K562 (cell line): ENCODE measurements around the gene FBXO44. TPM values are rescaled to one million over a fixed set of nuclear protein-coding genes. Genes with fewer than 3 reads are reported as not detected.

ENCODE experiments used
- ATAC-seq: fragments of 200-7000 bp; cut with Tn5 transposase; 3 replicates; pipeline ENCODE4 v1.9.1; 2020; ENCODE audit warnings: moderate library complexity
- BruUV-seq: library from RNA; stranded (reverse); fragments of 400-500 nt; replicated peaks from 2 replicates; lab custom pipeline; 2021; lab: Mats Ljungman, UMichigan
- CTCF ChIA-PET: fragments of 300-600 bp; formaldehyde crosslinking; extraction: SDS; loops from one replicate; lab custom pipeline; 2021; ENCODE audit warnings: low intra/inter-chr PET ratio; lab: Yijun Ruan, JAX
- POLR2A ChIA-PET: fragments of 300-600, 350-650 bp; sonication (Branson Sonifier 250); formaldehyde crosslinking; extraction: SDS; loops from one replicate; lab custom pipeline; 2021; ENCODE audit warnings: antibody characterized with exemption, inconsistent platforms; lab: Yijun Ruan, JAX
- DNase-seq, 4 experiments: peaks; one replicate each; pipeline versions ENCODE4 v3.0.0 to v3.0.0-alpha.2; 2011 to 2018; ENCODE audit warnings: low spot score in 3 of 4, mixed read lengths in 3 of 4; ENCODE audit errors: extremely low read depth in 1 of 4
- FAIRE-seq: peaks from 2 replicates; lab custom pipeline; 2011; peaks lifted over from hg19 to GRCh38; lab: Jason Lieb, UNC
- H2AFZ ChIP-seq: 2 replicates; pipeline ENCODE4 v1.6.0; 2011; ENCODE audit warnings: low read depth, low read length, control low read depth, inconsistent platforms
- H3K27ac ChIP-seq: fragments of 200-600 bp; 3 replicates; pipeline ENCODE4 v1.8.0; 2011; ENCODE audit warnings: low read depth, mild to moderate bottlenecking, control low read depth, inconsistent platforms, low read length, moderate library complexity, mixed read lengths; ENCODE audit errors: extremely low read depth
- H3K27me3 ChIP-seq, 2 experiments: fragments of 300-600 bp in 1 of 2; 2 replicates in 1 of 2; 3 replicates in 1 of 2; pipeline versions ENCODE4 v1.6.0 to v1.8.0; 2011; ENCODE audit warnings: inconsistent platforms in 2 of 2, low read length in 2 of 2, mild to moderate bottlenecking in 1 of 2, mixed read lengths in 1 of 2, moderate library complexity in 1 of 2; ENCODE audit not compliant: control insufficient read depth in 2 of 2, insufficient read depth in 2 of 2
- H3K36me3 ChIP-seq: fragments of 300-600 bp; 3 replicates; pipeline ENCODE4 v1.8.0; 2011; ENCODE audit warnings: mild to moderate bottlenecking, low read length, inconsistent platforms; ENCODE audit not compliant: control insufficient read depth, insufficient read depth
- H3K4me1 ChIP-seq, 2 experiments: fragments of 200-600 bp in 1 of 2; replicated peaks in 1 of 2; 2 replicates in 1 of 2; 3 replicates in 1 of 2; pipeline versions ENCODE4 v1.5.1 to v1.8.0; 2011; ENCODE audit warnings: inconsistent platforms in 2 of 2, low read length in 2 of 2, mild to moderate bottlenecking in 1 of 2, mixed read lengths in 1 of 2, moderate library complexity in 1 of 2; ENCODE audit not compliant: control insufficient read depth in 2 of 2, insufficient read depth in 2 of 2
- H3K4me2 ChIP-seq: 2 replicates; pipeline ENCODE4 v1.6.1; 2011; ENCODE audit warnings: low read length, control low read depth, inconsistent platforms, mixed read lengths; ENCODE audit not compliant: insufficient read depth
- H3K4me3 ChIP-seq: fragments of 200-600 bp; sonication (generic), shearing (Covaris generic); 2 replicates; pipeline ENCODE4 v1.5.1; 2016; ENCODE audit warnings: control low read depth, inconsistent platforms
- H3K79me2 ChIP-seq: fragments of 200-600 bp; 3 replicates; pipeline ENCODE4 v1.8.0; 2011; ENCODE audit warnings: low read length, inconsistent platforms; ENCODE audit not compliant: control insufficient read depth, insufficient read depth
- H3K9ac ChIP-seq, 2 experiments: 2 replicates each; pipeline versions ENCODE4 v1.6.0 to v1.6.1; 2011; ENCODE audit warnings: low read depth in 2 of 2, low read length in 2 of 2, control low read depth in 1 of 2, inconsistent platforms in 1 of 2, mild to moderate bottlenecking in 1 of 2, mixed read lengths in 1 of 2; ENCODE audit not compliant: insufficient read depth in 1 of 2
- H3K9me1 ChIP-seq: one replicate; pipeline ENCODE4 v1.6.0; 2011; ENCODE audit warnings: inconsistent platforms, mild to moderate bottlenecking, low read length, moderate library complexity; ENCODE audit not compliant: control insufficient read depth, insufficient read depth
- H3K9me3 ChIP-seq: replicated peaks from 2 replicates; pipeline ENCODE4 v1.5.1; 2011; ENCODE audit warnings: low read depth, low read length, inconsistent platforms; ENCODE audit not compliant: control insufficient read depth, insufficient read depth
- H4K20me1 ChIP-seq: replicated peaks from 2 replicates; pipeline ENCODE4 v1.6.1; 2011; ENCODE audit warnings: low read length, inconsistent platforms, mixed read lengths; ENCODE audit not compliant: control insufficient read depth, insufficient read depth
- ESRRB ChIP-seq: fragments of 250-450 bp; sonication (Bioruptor Pico); IDR thresholded peaks from 2 replicates; pipeline ENCODE4 v1.5.0; 2020; ENCODE audit warnings: mild to moderate bottlenecking, moderate library complexity, borderline replicate concordance
- FOXK1 ChIP-seq: sonication (generic); formaldehyde crosslinking; IDR thresholded peaks from 2 replicates; pipeline ENCODE4 v1.8.0; 2022; ENCODE audit warnings: missing genetic modification reagents, mild to moderate bottlenecking, borderline replicate concordance
- HIVEP1 ChIP-seq: fragments of 250-450 bp; sonication (Bioruptor Pico); IDR thresholded peaks from 2 replicates; pipeline ENCODE4 v1.4.0; 2020; ENCODE audit warnings: mild to moderate bottlenecking
- KLF13 ChIP-seq: fragments of 450-650 bp; IDR thresholded peaks from 2 replicates; pipeline ENCODE4 v1.6.1; 2016; ENCODE audit warnings: missing genetic modification characterization, low read depth, mild to moderate bottlenecking, missing compliant biosample characterization, moderate library complexity, borderline replicate concordance
- MEF2D ChIP-seq: conservative IDR thresholded peaks from 2 replicates; pipeline ENCODE4 v1.6.1; 2016; ENCODE audit warnings: low read depth, missing genetic modification characterization, missing compliant biosample characterization
- NR4A1 ChIP-seq, 2 experiments: fragments of 250-450 bp in 1 of 2; fragments of 450-650 bp in 1 of 2; sonication (Bioruptor Pico) in 1 of 2; IDR thresholded peaks; 2 replicates each; pipeline versions ENCODE4 v1.4.0 to v1.6.1; 2016 to 2020; ENCODE audit warnings: mild to moderate bottlenecking in 2 of 2, missing compliant biosample characterization in 1 of 2, missing genetic modification characterization in 1 of 2, moderate library complexity in 1 of 2
- PTRF ChIP-seq: fragments of 450-650 bp; IDR thresholded peaks from 2 replicates; pipeline ENCODE4 v1.6.1; 2016; ENCODE audit warnings: mild to moderate bottlenecking, missing genetic modification characterization, missing compliant biosample characterization
- PTTG1 ChIP-seq: fragments of 450-650 bp; IDR thresholded peaks from 2 replicates; pipeline ENCODE4 v1.6.1; 2016; ENCODE audit warnings: low read depth, mild to moderate bottlenecking, missing genetic modification characterization, missing compliant biosample characterization
- RB1 ChIP-seq: fragments of 450-650 bp; IDR thresholded peaks from 2 replicates; pipeline ENCODE4 v1.6.1; 2017; ENCODE audit warnings: low read depth, mild to moderate bottlenecking
- TEAD2 ChIP-seq: fragments of 450-650 bp; IDR thresholded peaks from 2 replicates; pipeline ENCODE4 v1.6.1; 2016; ENCODE audit warnings: missing genetic modification characterization, control low read depth, missing compliant biosample characterization
- ZBTB1 ChIP-seq: sonication (generic); formaldehyde crosslinking; IDR thresholded peaks from 2 replicates; pipeline ENCODE4 v1.8.1; 2023; ENCODE audit warnings: missing genetic modification reagents, low read depth, mild to moderate bottlenecking, borderline replicate concordance
- ZNF592 ChIP-seq: fragments of 450-650 bp; IDR thresholded peaks from 2 replicates; pipeline ENCODE4 v1.6.1; 2017; ENCODE audit warnings: antibody characterized with exemption, mild to moderate bottlenecking
- ZNF639 ChIP-seq, 2 experiments: fragments of 200-800 bp in 1 of 2; sonication (Bioruptor generic) in 1 of 2; sonication (generic) in 1 of 2; formaldehyde crosslinking in 1 of 2; IDR thresholded peaks in 1 of 2; conservative IDR thresholded peaks in 1 of 2; 2 replicates each; pipeline versions ENCODE4 v1.5.0 to v1.6.1; 2016 to 2020; ENCODE audit warnings: missing compliant biosample characterization in 1 of 2, missing genetic modification characterization in 1 of 2, missing genetic modification reagents in 1 of 2
- ZNF644 ChIP-seq: fragments of 200-800 bp; sonication (Bioruptor generic); IDR thresholded peaks from 2 replicates; pipeline ENCODE4 v1.6.1; 2016; ENCODE audit warnings: low read depth, missing genetic modification characterization, missing compliant biosample characterization
- ZNF766 ChIP-seq: fragments of 200-800 bp; sonication (Bioruptor generic); conservative IDR thresholded peaks from 2 replicates; pipeline ENCODE4 v1.6.1; 2016; ENCODE audit warnings: missing genetic modification characterization, missing compliant biosample characterization
- WGBS: fragments of 100-300 bp; shearing (Covaris generic); methylation state at CpG from one replicate; pipeline ENCODE4 v1.1.6; 2016; ENCODE audit warnings: low coverage, mixed read lengths; ENCODE audit not compliant: insufficient coverage; ENCODE audit errors: missing lambda C conversion rate; 5-methylcytosine and 5-hydroxymethylcytosine counted together
- in situ Hi-C: fragments of 300-500 bp; cut with MboI; formaldehyde crosslinking; loops from 4 replicates; pipeline ENCODE4 v1.15.0; 2018; ENCODE audit warnings: inconsistent platforms, mixed read lengths
- intact Hi-C: fragments of 100-400 bp; cut with micrococcal nuclease; formaldehyde crosslinking; loops from 2 replicates; pipeline ENCODE4 v1.14.2; 2022
- polyA plus RNA-seq, 8 experiments: library from polyadenylated mRNA; depleted of rRNA in 4 of 8; stranded (reverse) in 5 of 8; unstranded in 3 of 8; fragments of >200 nt; fragmentation: Nextera tagmentation in 2 of 8; fragmentation: Illumina TruSeq in 1 of 8; extraction: Ambion mirVana in 2 of 8; extraction: Trizol in 1 of 8; gene quantifications; 2 replicates each; pipeline versions ENCODE4 v1.2.1 to v1.2.3, GENCODE V29; 2011 to 2014; ENCODE audit warnings: inconsistent platforms in 1 of 8, missing spikeins in 1 of 8
- total RNA-seq, 7 experiments: library from RNA; depleted of rRNA in 6 of 7; stranded (reverse); fragments of >200 nt in 6 of 7; fragmentation: Illumina TruSeq in 2 of 7; extraction: Trizol in 2 of 7; gene quantifications; 2 replicates each; pipeline versions ENCODE4 v1.2.1 to v1.2.3, GENCODE V29; 2011 to 2021; ENCODE audit warnings: low replicate concordance in 1 of 7

Gene FBXO44
- total and polyA plus RNA-seq, 9 of the 15 experiments (the other 6 are each of a cell fraction or from before 2014, with no cell fraction given): 0.69 to 20.9 (median 6.7) TPM

GRCh38 chr1:11688506-11688905, 33.8 kb downstream of the FBXO44 start:
- Histone ChIP-seq H4K20me1 (no peaks in the 10 kb centered on the region), H3K9ac (no peak overlapping the region; a peak in 1 of 4 replicates), H3K27ac (no peak overlapping the region), H3K36me3 (no peaks in the 10 kb centered on the region), H3K79me2 (no peaks in the 10 kb centered on the region), H2AFZ (no peak overlapping the region), H3K4me1 (peaks cover 24 to 29% of the 10 kb centered on the region in 2 experiments), H3K4me3 (no peak overlapping the region), H3K4me2 (no peak overlapping the region), H3K9me3 (no peaks in the 10 kb centered on the region), H3K27me3 (no peaks in the 10 kb centered on the region), H3K9me1 (no peaks in the 10 kb centered on the region)
- no peak for FAIRE-seq
- no peak for DNase-seq
- no TSS peak for BruUV-seq
- in situ Hi-C loops (no loop called here), intact Hi-C loops (no loop called here)
- no peak for ATAC-seq
- ChIA-PET POLR2A (interaction anchor here (0.6 to 1.7 kb wide), 2 partner anchors 9 to 31 kb away, joined by 3 to 4 read pairs; no protein-coding TSS in a partner anchor), CTCF (no interaction called here)
- 60% methylated on average over 4 of the region's 4 CpGs for WGBS
- TF ChIP-seq NR4A1 (CRISPR knock-in tag; IDR thresholded peaks at IDR 0.05): no peak
- peak; percentile 58; the same call in 1 of the 2 replicates for TF ChIP-seq NR4A1 (tag; IDR thresholded peaks at IDR 0.05)
- TF ChIP-seq TEAD2 (tag): 0 out of 2 replicates have a peak, but pooled peaks have one; percentile 25
- TF ChIP-seq PTTG1: peak; percentile 85
- TF ChIP-seq RB1: no peak
- TF ChIP-seq FOXK1 (CRISPR knock-in tag): no peak
- no peak for TF ChIP-seq ESRRB
- no peak for TF ChIP-seq ZBTB1 (CRISPR knock-in tag)
- peak; percentile 83 for TF ChIP-seq MEF2D (tag)
- 0 out of 2 replicates have a peak, but pooled peaks have one; percentile 40 for TF ChIP-seq ZNF644 (tag)
- peak; percentile 50; the same call in 1 of the 2 replicates for TF ChIP-seq ZNF766 (CRISPR knock-in tag)
- 0 out of 2 replicates have a peak, but pooled peaks have one; percentile 63 for TF ChIP-seq HIVEP1 (CRISPR knock-in tag)
- no peak for TF ChIP-seq KLF13 (tag)
- peak; percentile 67 for TF ChIP-seq ZNF592
- TF ChIP-seq PTRF (tag): peak; percentile 87
- peak in 1 of 2 experiments; percentile 43; a peak in 1 of 4 replicates for TF ChIP-seq ZNF639 (CRISPR knock-in tag; conservative IDR thresholded peaks at IDR 0.05 in 1 of 2, IDR thresholded peaks at IDR 0.05 in 1 of 2)
